RCC 7860 (cell line): ENCODE measurements around the gene MYBPHL.

ENCODE experiments used
- DNase-seq: peaks from one replicate; pipeline ENCODE4 v3.0.0-alpha.2; 2015; ENCODE audit warnings: low spot score
- FAIRE-seq: peaks from 2 replicates; lab custom pipeline; 2012; peaks lifted over from hg19 to GRCh38; lab: Jason Lieb, UNC

MYBPHL gene

GRCh38 chr1:109281680-109282496, 24.9 kb downstream of the MYBPHL start:
- no peak for DNase-seq
- FAIRE-seq = no peak

- FAIRE-seq (no peak), DNase-seq (no peak)
Observed at GRCh38 chr1:109280862-109281261, 25.9 kb downstream of the MYBPHL start.

- no peak for FAIRE-seq
- peak; percentile 57 for DNase-seq
Observed at GRCh38 chr1:109279615-109280278, 27.1 kb downstream of the MYBPHL start.

GRCh38 chr1:109277434-109278204, 29.2 kb downstream of the MYBPHL start:
- no peak for FAIRE-seq
- DNase-seq = peak; percentile 37

GRCh38 chr1:109275706-109276345, 31.0 kb downstream of the MYBPHL start:
- DNase-seq = no peak

GRCh38 chr1:109274533-109275476, 32.0 kb downstream of the MYBPHL start:
- DNase-seq (peak; percentile 50), FAIRE-seq (no peak)

More at GRCh38 chr1:109275706-109276345, 31.0 kb downstream of the MYBPHL start:
- FAIRE-seq = no peak

GRCh38 chr1:109273570-109274288, 33.1 kb downstream of the MYBPHL start:
- no peak for DNase-seq
- no peak for FAIRE-seq

GRCh38 chr1:109272831-109273547, 33.8 kb downstream of the MYBPHL start:
- FAIRE-seq = no peak
- no peak for DNase-seq

GRCh38 chr1:109272021-109272799, 34.6 kb downstream of the MYBPHL start:
- FAIRE-seq (no peak), DNase-seq (no peak)

GRCh38 chr1:109271458-109271857, 35.4 kb downstream of the MYBPHL start:
- no peak for DNase-seq

GRCh38 chr1:109270623-109271317, 36.0 kb downstream of the MYBPHL start:
- DNase-seq (no peak), FAIRE-seq (no peak)

More at GRCh38 chr1:109271458-109271857, 35.4 kb downstream of the MYBPHL start:
- no peak for FAIRE-seq

GRCh38 chr1:109269981-109270622, 36.7 kb downstream of the MYBPHL start:
- DNase-seq (no peak), FAIRE-seq (no peak)

GRCh38 chr1:109269212-109269980, 37.4 kb downstream of the MYBPHL start:
- FAIRE-seq (no peak), DNase-seq (no peak)

GRCh38 chr1:109268431-109269211, 38.2 kb downstream of the MYBPHL start:
- DNase-seq (no peak), FAIRE-seq (no peak)

- DNase-seq = no peak
- no peak for FAIRE-seq
Observed at GRCh38 chr1:109267743-109268300, 39.0 kb downstream of the MYBPHL start.
